Stimulated activated CD8-positive, alpha-beta memory T cell treated with anti-CD3 and anti-CD28 coated beads, Interleukin-12 subunit alpha, Interleukin-12 subunit beta, amount 100 ng/mL, for 24 hours (primary cell): Measurements from ENCODE around the gene ETF1.
"Not testable (repeated sequence)": the region's sequence is repeated elsewhere in the genome, so short reads cannot be mapped to it uniquely, and the experiment has no call there.

Experiments
- DNase-seq: peaks from one replicate; pipeline ENCODE4 v3.0.0-alpha.2; 2020; ENCODE audit errors: extremely low read depth

The ETF1 gene

DNA sequence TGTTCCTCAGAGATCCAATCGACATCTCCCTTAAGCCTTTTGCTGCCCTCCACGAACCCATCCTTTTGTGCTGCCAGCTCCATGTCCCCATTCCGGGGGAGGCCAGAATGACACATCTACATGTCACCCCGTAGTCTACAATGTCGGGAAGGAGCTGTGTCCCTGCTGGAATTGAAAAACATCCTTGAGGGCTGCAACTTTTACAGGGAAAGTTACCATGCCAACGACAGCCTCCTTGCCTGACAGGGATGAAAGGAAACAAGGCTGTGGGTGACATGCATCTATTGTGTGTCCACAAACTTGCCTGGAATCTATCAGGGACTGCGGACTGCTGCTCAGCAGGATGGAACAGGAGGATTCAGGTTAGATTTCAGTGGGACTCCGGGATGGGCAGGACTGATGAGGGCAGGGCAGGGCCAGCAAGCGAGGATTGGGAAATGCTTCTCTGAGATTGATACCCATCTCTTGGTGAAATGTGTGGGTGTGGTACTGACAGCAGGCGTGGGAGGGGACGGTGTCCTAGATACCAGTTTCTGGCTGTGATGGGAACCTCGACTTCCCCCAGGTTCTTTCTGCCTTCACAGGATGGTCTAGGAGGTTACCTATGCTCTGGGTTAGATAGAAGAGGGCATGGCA lies 52.3 kb downstream of the ETF1 start:
- no peak for DNase-seq

DNA sequence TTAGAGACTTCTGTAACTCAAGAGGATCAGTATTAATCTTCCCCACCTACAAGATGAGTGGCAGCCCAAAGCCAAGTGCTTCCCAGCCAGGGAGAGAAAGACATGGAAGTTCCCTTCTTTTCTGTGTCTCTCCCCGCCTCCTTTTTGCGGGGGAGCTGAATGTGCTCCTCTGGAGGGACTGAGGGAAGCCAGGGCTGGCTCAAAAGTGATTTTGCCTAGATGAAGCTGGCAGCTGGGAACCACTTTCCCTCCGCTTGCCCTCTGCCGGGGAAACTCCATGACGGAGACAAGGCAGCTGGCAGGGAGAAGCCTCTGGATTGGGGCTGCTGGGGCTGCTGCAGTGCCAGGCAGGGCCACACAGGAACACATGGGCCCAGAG lies 53.4 kb downstream of the ETF1 start:
- no peak for DNase-seq

DNA sequence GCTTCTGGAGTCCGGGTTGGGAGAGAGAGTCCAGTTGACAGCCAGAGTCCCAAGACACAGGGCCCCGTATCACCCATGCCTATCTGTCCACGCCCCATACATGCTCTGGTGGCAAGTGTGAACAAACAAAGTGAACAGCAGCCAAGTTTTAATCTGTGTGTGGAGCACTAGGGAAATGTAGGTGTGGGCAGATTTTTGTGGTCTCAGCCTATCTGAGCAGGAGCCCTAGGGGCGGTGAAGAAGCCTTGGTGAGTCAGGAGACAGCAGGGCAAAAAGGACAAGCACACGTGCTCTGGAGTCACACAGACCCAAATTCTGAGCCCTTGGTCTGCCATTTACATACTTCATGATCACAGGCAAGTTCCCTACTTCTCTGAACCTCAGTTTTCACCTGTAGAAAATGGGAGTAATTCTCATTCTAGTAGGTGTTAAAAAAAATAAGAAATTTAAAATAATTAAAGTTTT lies 54.5 kb downstream of the ETF1 start:
- no peak for DNase-seq

DNA sequence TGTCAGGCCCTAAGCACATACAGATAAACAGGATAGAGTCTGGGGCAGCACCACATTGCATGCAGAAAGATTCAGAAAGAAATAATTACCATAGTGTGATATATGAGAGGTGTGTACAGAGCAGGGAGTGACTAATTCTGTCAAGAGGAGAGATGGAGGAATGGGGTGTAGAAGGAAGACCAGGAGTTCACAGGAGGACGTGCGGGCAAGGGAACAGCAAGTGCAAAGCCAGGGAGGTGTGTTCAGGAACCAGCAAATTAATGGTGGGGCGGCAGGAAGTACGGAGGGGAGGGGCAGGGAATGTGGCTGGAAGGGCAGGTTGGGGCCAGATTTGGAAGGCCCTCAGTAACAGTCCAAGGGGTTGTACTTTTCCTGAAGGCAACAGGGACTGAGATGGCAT lies 60.4 kb downstream of the ETF1 start:
- DNase-seq, result no peak

DNA sequence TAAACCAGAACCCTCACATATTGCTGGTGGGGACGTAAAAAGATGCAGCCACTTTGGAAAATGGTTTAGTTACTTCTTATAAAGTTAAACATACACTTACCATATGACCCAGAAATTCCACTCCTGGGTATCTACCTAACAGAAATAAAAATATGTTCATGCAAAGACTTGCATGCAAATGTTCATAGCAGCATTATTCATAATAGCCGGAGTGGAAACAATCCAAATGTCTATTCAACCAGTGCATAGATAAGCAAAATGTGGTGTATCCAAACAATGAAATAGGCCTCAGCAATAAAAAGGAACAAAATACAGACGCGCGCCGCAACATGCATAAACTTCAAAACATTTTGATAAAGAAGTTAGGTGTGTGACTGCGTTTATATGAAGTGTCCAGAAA lies 66.1 kb downstream of the ETF1 start:
- DNase-seq, result no peak

DNA sequence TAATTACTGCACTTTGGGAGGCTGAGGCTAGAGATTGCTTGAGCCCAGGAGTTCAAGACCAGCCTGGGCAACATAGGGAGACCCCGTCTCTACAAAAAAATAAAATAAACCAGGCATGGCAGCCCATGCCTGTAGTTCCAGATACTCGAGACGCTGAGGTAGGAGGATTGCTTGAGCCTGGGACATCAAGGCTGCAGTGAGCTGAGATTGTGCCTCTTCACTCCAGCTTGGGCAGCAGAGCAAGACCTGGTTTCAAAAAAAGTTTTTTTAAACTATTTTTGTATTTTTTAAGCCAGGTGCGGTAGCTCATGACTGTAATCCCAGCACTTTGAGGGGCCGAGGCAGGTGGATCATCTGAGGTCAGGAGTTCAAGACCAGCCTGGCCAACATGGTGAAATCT lies 69.9 kb downstream of the ETF1 start:
- DNase-seq, result not testable (repeated sequence)

DNA sequence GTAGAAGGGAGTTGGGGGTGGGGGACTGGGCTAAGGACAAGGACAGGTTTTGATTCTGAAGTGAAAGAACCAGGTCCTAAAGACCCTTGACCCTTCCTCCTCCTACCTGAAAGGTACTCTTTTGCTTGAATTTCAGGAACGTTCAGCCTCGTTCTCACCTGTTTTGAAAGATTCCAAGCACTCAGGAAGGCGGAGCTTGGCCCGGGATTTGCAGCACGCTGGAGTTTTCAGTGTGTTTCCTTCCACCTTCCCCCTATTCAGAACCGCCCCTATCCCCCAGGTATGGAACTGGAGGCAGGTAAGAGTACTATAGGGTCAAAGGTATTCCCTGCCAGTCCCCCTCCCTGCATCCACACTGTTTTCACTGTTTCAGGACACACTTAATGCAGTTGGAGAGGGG lies 70.7 kb downstream of the ETF1 start:
- DNase-seq, result no peak

DNA sequence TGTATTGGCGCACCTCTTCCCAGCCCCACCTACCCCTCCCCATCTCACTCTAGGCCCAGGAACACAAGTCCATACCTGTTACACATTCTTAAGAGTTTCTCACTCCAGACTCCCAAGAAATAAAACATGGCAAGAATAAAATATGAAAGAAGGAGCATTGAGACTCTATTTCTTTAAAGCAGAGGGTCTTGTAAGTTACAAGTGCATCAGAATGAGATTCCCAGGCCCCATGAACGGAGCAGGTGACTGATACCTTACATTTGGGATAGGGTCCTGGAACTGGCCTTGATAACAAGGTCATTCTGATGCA lies 72.0 kb downstream of the ETF1 start:
- DNase-seq, result no peak

DNA sequence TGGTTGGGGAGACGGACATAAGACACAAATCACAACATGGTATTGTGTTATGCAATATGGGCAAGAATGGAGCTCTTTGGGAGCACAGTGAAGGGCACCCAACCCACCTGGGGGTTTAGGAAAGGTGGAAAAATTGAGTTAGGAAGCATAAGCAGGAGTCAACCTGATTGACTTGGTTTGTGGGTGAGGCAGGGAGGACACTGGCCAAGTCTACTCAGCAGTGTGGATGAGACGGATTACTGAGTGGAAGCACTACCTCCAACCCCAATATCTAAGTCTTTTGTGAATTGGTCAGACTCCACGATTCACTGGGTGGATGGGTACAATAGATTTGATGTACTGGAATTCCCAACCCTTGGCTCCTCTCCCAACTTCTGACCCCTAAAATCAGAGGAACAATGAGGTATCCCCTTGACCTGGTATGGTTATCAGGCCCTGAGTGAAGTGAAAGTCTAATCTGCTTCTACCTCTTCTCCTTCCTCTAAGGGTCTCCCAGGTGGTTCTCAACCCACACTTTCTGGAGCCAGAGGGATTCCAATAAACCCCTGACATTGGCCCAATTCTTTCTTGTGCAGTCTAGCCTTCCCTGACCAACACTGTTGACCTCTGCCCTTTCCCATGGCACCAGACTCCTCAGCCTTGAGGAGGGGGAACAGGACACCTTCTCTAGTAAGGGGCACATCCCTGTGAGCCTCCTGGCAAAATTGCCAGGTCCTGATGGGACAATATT lies 72.5 kb downstream of the ETF1 start:
- DNase-seq, result no peak

DNA sequence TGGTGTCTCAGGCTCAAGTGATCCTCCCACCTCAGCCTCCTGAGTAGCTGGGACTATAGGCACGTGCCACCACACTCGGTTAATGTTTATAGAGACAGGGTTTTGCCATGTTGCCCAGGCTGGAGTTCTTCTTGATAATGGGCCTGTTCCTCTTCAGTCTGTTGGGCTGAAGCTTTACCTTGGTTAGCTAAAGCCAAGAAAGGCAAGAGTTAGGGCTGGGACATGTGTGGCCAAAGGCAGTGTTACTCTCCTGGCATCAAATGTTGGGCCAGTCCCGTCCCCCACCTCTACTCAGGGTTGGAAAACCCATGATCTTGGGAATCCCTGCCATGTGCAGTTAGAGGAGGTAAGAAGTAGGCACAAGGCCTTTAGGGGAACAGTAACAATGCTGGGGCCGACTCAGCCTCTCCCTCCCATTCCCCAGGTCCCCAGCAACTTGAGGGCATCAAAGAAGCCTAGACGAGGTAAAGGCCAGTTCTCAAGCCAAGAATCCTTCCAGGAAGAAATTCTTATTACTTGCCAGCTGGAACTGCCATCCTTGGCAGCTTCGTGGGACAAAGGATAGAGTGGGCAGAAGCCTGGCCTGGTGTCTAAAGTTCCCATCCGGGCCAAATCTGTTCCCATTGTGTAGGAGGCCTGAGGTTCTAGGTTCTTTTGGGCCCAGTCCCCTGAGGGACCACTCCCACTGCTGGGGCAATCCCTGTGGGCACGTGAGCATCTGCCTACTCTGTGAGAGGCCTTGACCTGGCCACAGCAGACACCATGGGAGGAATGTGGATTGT lies 73.3 kb downstream of the ETF1 start:
- DNase-seq, result no peak

DNA sequence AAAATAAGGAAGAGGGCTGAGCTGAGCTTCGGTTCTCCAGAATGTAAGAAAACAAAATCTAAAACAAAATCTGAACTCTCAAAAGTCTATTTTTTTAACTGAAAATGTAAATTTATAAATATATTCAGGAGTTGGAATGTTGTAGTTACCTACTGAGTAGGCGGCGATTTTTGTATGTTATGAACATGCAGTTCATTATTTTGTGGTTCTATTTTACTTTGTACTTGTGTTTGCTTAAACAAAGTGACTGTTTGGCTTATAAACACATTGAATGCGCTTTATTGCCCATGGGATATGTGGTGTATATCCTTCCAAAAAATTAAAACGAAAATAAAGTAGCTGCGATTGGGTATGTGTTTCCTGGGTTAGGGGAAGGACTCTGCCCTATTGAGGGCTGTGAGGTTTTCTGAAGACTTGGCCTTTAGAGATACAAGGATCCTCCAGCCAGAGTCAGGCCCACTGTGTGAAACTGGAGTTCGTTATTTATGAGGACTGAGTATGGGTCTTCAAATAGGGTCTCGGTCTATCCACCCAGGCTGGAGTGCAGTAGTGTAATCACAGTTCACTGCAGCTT lies 74.0 kb downstream of the ETF1 start:
- no peak for DNase-seq

DNA sequence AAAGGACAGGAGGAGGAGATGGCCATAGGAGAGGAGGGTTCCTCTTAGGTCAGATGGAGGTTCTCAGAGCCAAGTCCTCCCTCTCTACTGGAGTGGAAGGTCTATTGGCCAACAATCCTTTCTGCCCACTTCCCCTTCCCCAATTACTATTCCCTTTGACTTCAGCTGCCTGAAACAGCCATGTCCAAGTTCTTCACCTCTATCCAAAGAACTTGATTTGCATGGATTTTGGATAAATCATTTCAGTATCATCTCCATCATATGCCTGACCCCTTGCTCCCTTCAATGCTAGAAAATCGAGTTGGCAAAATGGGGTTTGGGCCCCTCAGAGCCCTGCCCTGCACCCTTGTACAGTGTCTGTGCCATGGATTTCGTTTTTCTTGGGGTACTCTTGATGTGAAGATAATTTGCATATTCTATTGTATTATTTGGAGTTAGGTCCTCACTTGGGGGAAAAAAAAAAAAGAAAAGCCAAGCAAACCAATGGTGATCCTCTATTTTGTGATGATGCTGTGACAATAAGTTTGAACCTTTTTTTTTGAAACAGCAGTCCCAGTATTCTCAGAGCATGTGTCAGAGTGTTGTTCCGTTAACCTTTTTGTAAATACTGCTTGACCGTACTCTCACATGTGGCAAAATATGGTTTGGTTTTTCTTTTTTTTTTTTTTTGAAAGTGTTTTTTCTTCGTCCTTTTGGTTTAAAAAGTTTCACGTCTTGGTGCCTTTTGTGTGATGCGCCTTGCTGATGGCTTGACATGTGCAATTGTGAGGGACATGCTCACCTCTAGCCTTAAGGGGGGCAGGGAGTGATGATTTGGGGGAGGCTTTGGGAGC lies 74.7 kb downstream of the ETF1 start:
- DNase-seq, result no peak

DNA sequence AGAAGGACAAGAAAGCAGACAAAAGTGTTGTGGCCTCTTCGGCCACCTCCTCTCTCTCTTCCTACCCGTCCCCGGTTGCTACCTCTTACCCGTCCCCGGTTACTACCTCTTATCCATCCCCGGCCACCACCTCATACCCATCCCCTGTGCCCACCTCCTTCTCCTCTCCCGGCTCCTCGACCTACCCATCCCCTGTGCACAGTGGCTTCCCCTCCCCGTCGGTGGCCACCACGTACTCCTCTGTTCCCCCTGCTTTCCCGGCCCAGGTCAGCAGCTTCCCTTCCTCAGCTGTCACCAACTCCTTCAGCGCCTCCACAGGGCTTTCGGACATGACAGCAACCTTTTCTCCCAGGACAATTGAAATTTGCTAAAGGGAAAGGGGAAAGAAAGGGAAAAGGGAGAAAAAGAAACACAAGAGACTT lies 75.3 kb downstream of the ETF1 start:
- DNase-seq, result no peak

DNA sequence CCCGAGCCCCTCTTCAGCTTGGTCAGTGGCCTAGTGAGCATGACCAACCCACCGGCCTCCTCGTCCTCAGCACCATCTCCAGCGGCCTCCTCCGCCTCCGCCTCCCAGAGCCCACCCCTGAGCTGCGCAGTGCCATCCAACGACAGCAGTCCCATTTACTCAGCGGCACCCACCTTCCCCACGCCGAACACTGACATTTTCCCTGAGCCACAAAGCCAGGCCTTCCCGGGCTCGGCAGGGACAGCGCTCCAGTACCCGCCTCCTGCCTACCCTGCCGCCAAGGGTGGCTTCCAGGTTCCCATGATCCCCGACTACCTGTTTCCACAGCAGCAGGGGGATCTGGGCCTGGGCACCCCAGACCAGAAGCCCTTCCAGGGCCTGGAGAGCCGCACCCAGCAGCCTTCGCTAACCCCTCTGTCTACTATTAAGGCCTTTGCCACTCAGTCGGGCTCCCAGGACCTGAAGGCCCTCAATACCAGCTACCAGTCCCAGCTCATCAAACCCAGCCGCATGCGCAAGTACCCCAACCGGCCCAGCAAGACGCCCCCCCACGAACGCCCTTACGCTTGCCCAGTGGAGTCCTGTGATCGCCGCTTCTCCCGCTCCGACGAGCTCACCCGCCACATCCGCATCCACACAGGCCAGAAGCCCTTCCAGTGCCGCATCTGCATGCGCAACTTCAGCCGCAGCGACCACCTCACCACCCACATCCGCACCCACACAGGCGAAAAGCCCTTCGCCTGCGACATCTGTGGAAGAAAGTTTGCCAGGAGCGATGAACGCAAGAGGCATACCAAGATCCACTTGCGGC lies 75.9 kb downstream of the ETF1 start:
- no peak for DNase-seq

DNA sequence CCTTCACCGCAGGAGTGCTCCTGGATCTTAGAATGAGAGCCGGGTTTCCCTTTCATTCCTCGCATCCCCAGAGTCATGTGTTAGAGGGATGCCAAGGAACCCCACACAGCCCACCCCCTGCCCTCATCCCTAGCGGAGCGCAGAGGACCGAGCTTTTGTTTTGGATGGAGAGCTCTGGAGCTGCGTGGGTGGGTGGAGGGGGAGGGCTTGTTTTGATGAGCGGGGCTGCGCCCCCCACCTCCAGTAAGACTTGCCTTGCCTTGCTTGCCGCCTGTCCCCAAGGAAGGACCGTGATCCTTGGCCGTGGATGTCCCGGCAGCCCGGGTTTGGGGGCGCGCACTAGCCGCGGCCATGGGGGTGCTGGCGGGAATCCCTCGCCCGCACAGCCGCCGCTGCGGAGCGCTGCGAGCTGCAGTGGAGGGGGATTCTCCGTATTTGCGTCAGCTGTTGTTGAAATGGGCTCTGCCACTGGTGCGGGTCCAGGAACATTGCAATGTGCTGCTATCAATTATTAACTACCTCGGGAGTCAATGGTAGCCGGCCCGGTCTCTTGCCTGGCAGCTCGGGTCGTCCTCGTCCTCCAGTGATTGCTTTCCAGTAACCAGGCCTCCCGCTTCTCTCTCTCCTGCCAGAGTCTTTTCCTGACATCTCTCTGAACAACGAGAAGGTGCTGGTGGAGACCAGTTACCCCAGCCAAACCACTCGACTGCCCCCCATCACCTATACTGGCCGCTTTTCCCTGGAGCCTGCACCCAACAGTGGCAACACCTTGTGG lies 76.7 kb downstream of the ETF1 start:
- no peak for DNase-seq

DNA sequence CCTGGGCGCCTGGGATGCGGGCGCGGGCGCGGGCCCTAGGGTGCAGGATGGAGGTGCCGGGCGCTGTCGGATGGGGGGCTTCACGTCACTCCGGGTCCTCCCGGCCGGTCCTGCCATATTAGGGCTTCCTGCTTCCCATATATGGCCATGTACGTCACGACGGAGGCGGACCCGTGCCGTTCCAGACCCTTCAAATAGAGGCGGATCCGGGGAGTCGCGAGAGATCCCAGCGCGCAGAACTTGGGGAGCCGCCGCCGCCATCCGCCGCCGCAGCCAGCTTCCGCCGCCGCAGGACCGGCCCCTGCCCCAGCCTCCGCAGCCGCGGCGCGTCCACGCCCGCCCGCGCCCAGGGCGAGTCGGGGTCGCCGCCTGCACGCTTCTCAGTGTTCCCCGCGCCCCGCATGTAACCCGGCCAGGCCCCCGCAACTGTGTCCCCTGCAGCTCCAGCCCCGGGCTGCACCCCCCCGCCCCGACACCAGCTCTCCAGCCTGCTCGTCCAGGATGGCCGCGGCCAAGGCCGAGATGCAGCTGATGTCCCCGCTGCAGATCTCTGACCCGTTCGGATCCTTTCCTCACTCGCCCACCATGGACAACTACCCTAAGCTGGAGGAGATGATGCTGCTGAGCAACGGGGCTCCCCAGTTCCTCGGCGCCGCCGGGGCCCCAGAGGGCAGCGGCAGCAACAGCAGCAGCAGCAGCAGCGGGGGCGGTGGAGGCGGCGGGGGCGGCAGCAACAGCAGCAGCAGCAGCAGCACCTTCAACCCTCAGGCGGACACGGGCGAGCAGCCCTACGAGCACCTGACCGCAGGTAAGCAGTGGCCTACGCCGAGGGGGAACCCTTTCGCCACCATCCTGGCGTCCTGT lies 77.5 kb downstream of the ETF1 start, which contains the start of gene EGR1:
TSS of gene EGR1 (plus strand) at position 219 of the 864 bp plus-strand sequence. CDS start at position 502, 283 bp downstream.
- DNase-seq, result peak; percentile 84

DNA sequence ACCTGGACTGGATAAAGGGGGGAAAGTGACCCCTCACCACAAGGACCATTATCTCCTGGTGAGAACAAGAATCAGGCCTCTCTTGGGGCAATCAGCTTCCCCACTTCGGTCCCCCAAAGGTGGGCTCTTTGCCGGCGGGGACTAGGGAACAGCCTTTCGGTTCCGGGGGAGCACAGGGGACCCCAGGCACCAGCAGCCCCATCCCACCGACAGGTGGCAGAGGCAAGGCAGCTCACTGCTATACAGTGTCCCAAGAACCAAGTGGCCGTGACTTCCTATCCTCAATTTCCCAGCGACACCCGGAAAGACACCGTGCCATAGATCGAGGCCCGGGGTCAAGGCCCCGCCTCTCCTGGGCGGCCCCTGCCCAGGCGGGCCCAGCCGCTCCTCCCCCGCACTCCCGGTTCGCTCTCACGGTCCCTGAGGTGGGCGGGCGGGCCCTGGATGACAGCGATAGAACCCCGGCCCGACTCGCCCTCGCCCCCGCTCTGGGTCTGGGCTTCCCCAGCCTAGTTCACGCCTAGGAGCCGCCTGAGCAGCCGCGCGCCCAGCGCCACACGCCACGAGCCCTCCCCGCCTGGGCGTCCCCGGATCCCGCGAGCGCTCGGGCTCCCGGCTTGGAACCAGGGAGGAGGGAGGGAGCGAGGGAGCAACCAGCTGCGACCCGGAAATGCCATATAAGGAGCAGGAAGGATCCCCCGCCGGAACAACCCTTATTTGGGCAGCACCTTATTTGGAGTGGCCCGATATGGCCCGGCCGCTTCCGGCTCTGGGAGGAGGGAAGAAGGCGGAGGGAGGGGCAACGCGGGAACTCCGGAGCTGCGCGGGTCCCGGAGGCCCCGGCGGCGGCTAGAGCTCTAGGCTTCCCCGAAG lies 78.4 kb downstream of the ETF1 start:
- DNase-seq, result peak; percentile 84

DNA sequence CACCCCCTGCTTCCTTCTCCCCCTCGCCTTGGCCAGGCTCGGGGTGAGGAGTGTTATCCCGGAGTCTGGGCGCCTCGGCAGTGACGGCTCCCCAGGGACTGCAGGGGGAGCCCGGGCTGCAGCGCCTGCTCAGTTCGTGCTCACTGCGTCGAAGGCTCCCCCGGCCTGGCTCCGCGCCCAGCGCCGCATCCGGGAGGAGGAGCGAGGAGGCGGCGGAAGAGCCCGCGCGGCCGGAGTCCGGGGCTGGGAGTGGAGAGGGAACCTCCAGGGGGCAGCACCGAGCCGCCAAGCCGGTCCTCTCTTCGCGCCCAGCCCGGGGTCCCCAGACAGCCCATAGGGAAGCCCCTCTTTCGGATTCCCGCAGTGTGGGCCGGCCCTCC lies 79.0 kb downstream of the ETF1 start:
- DNase-seq, result peak; percentile 82
